ENCODE data around the gene CELF4.
A peak's percentile ranks its signal among the peaks of the same experiment; 100 is the strongest.

CELF4 gene

DNA sequence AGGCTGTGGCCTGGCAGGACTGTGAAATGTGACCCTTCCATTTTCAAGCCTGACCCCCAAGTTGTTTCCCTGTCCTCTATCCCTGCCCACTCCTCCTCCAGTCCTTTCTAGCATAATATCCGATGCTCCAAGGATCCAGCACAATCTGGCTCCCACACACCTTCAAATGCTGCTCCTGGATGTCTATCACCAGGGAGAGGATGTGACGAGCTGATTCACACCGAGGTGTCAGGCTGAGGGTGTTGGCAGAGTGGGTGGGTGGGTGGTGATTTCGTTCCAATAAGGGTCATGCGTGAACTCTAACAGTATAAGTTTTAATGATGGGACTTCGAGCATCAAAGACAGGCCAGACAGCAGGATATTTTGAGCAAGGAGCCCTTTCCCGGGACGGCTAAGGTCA lies 107.8 kb downstream of the CELF4 start:
- no peak for DNase-seq

DNA sequence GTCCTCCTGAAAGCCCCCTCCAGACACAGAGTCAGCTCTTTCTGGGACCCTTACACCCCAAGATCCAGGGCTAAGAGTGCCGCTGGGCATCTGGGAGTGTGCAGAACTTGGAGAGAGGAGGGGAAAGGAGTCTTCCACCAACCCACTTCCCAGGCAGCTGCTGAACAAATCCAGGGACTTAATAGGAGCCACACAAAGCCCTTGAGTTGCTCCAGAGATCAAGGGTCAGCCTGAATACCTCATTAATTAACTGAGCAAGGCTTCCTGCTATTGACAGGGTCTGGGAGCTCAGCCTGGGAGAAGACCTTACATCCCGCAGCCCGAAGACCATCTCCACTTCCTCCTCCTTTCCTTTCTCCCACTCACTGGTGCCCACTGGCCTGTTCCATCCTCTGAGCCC lies 108.3 kb downstream of the CELF4 start:
- DNase-seq: no peak

DNA sequence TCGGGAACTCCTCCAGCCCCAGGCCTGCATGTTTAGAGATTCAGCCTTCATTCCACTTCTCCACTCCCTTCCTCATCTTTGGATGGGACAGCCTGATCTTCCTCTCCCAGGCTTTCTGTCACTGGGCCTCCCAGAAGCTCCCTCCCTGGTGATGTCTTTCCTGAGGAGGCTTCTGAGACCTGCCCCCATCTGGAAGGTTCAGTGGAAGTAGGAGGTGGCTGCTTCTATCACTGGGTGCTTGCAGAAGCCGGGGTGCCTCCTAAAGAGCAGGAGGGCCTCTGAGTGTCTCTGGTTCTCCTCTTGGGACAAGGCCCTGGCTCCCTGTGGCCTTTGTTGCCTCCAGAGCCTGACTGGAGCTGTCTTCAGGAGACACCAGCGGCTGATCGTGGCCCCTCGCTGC lies 108.7 kb downstream of the CELF4 start:
- DNase-seq: no peak

GRCh38 chr18:37456395-37456794 lies 109.2 kb downstream of the CELF4 start:
- DNase-seq: no peak

DNA sequence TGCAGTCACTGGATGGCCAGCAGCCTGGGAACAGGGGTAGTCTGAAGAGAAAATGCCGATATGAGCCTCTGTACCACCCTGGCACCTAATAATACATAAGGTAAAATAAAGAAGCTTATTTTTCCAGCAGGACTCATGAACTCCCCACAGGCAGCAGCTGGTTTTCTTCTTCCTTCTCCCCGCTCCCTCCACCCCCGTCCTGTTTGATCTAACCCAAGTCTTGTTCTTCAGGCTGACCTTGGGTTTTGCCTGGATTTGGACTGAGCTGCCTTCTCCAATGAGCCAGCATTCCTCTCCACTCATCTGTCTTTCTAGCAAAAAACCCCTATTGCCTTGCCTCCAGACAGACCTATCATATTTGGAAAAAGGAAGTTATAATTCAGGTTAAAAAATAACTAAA lies 111.8 kb downstream of the CELF4 start:
- no peak for DNase-seq

DNA sequence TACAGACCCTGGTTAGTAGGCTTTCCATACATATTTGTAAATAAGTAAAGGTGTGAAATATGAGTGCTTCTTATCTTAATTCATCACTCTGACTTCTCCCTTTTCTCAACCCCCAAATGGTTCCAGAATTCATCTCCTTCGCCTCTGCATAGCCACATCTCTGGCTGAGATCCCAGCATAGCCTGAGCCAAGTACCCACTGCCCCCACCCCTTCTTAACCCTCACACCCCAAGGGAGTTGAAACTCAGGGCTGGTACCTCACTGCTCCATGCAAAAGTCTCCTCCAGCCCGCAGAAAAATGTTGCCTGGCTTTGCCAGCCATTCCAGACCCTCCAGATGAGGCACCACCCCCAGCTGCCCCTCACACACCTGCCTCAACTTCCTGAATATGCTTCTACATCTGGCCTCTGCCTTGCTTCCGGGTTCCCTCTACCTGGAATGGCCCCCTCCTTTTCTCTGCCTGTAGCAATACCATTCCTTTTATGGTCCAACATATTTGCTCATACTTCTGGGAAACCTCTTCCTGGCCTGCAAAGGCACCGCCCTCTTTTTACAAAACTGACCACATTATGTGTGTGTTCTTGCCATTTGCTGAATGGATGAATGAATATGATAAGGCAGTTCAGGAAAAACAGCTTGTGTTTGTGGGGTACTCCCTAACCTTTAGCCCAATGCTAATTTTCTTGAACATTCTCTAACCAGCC lies 112.8 kb downstream of the CELF4 start:
- DNase-seq: peak; percentile 16

DNA sequence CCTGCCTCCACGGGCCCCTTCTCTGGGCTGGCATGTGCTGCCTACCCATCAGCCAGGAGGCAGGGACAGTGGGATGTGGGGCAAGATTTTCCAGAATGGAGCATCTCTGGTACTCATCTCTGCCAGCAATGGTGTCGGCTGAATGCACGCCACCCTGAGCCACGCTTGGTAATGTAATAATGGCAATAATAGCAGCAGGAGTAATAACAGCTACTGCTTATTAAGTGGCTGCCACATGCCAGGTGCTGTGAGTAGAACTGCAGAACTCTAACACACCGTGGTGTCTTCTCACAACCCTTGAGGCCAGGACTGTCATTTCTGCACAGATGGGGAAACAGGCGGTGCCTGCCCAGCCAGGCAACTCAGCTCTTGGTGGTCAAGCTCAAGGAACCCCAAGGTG lies 113.6 kb downstream of the CELF4 start:
- DNase-seq: no peak

DNA sequence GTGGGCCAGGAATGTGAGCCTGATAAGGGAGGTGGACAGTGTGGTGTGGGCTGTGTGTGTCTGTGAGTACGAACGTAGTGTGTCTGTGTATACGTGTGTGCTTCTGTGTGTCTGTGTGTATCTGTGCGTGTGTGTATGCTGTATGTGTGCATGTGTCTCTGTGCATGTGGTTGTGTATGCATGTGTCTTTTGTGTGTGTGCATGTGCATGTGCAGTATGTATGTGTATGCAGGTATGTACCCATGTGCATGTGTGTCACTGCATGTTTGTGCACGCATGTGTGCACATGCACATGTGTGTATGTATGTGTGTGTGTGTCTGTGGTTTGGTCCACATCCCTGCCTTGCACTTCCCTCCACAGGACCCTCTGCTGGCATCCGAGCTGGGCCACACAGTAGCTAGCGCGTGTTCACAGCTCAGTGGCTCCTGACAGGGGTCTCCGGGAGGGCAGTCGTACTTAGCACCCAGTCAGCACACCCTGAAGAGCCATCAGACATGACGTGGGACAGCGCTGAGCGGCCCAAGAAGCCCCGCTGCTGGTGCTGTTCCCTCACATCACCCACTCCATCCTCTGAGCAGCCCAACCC lies 114.3 kb downstream of the CELF4 start:
- no peak for DNase-seq

- peak; percentile 15 for DNase-seq
Observed at GRCh38 chr18:37450434-37451132, 115.0 kb downstream of the CELF4 start.

GRCh38 chr18:37449618-37450017 lies 116.0 kb downstream of the CELF4 start:
- DNase-seq: no peak

GRCh38 chr18:37448946-37449345 lies 116.7 kb downstream of the CELF4 start:
- DNase-seq: no peak

- no peak for DNase-seq
Observed at GRCh38 chr18:37447962-37448888, 117.4 kb downstream of the CELF4 start.

- no peak for DNase-seq
Observed at GRCh38 chr18:37445836-37446235, 119.8 kb downstream of the CELF4 start.

- peak; percentile 31 for DNase-seq
Observed at GRCh38 chr18:37445368-37445767, 120.2 kb downstream of the CELF4 start.

DNA sequence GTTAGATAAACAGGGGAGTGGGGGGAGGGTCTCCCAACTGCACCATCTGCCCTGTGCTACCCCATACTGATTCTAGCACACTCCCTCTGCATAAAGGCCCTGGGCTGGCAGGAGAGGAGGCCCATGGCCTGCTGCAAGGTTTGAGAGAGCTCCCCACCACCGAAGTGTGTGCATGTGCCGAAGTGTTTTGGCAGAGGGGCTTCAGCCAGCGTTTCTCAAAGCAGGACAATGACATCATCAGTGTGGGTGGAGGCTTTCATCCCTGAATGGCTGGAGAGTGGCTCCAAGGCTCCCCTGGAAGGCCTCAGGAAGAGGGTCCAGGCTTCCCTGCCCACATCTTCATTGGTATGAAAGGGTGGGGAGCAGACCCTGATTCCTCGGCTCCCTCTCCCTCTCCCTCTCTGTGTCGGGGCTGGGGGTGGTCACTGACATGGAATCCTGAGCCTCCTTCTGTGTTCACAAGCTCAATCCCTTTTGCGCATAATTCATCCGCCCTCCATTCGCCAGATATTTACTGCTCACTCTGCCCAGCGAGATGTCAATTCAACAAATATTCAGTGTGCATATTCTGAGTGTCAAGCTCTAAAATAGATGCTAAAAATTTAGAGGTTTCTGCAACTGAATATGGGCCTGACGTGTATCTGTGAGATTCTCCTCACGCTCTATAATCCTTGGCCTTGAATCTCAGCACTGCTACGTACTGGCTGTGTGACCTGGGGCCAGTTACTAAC lies 122.1 kb downstream of the CELF4 start:
- DNase-seq: no peak

- no peak for DNase-seq
Observed at GRCh38 chr18:37442477-37442876, 123.1 kb downstream of the CELF4 start.

- no peak for DNase-seq
Observed at GRCh38 chr18:37441821-37442220, 123.8 kb downstream of the CELF4 start.

GRCh38 chr18:37440206-37440605 lies 125.4 kb downstream of the CELF4 start:
- DNase-seq: no peak

GRCh38 chr18:37438417-37439180 lies 127.0 kb downstream of the CELF4 start:
- DNase-seq: no peak

GRCh38 chr18:37435996-37436395 lies 129.6 kb downstream of the CELF4 start:
- no peak for DNase-seq

DNA sequence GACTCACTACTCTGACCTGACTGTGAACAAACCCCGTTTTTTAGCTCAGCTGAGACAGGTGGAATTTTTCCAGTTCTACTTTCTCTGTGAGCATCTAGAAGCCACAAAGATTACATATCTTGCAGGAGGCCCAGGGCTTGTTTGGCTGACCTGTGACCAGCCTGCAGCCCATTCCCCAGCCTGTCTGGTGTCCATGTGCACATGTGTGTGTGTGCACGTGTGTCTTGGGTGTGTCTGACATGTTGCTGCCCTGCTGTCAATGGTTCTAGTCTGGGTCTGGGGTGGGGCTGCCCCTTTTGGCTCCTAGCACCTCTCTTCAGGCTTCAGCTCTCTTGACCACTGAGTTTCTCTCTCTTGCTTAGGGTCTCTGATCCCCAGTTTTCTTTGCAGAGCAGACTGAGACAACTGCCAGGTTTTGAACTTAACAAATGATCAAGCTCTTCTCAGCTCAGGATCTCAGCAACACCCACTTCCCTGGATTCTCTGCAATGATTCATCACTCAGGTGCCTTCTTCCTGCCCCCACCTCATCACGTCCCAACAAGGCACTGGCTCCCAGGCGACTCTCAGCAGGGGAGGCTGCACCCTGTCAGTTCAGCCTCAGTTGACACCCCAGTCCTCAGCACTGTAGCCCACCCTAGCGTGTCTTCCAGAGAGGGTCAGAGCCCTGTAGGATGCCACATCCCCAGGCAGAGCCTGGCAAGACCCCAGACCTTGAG lies 130.3 kb downstream of the CELF4 start:
- DNase-seq: no peak
